Melanocyte of skin (primary cell): ENCODE data around the gene ACAD9. TPM values are rescaled to one million over a fixed set of nuclear protein-coding genes. Genes with fewer than 3 reads are reported as not detected.

Experiments used
- small RNA-seq, 2 donors: library from RNA; depleted of rRNA; stranded (forward); fragments of <200 nt; gene quantifications; one replicate each; pipeline ENCODE3, GENCODE V24; 2012
- total RNA-seq, 2 donors: library from RNA; depleted of rRNA; stranded (reverse); fragments of >200 nt; gene quantifications; 2 replicates each; pipeline ENCODE4 v1.2.3, GENCODE V29; 2012

Gene ACAD9
- 10 to 100 TPM; 28.9 to 38.0 TPM for total RNA-seq

DNA sequence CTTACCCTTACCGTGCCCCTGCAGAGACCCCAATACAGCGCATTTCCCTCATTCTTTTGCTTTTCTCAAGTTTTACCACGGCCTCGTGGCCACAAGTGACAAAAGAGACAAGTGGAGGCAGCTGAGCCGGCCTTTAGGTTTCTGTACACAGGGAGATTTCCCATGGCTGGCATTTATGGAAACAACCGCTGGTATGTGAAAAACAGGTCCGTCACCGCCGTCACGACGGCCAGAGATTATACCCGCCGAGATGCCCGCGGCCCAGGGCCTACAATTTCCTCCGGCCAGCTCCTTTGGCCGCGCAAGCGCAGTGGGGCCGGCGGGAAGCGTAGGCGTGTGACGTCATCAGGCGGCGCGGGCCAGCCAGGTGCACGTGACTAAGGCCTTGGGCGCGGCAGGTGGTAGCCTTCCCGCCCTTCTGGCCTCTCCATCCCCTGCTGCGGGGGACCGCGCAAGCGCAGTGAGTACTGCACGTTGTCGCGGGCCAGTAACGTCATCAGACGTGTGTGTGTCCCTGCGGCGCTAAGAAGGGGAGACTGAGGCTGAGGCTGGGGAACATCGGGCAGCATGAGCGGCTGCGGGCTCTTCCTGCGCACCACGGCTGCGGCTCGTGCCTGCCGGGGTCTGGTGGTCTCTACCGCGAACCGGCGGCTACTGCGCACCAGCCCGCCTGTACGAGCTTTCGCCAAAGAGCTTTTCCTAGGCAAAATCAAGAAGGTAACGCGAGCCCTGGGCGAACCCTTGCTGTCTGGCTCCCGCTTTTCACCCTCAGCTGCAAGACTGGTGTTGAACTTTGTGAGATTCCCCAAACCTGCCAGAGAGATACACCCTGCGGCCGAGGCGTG lies at the start of gene ACAD9:
Gene ACAD9, plus strand, starts transcription at position 496 of the 845 bp plus-strand sequence. Its CDS starts 72 bp downstream, at position 568.

Small RNAs within 50 kb of the gene (small RNA-seq; reads per million reads assigned to genes)
- gene AC112484.4: 0 reads per million in 2 donors

Other genes starting within 250 kb of the ACAD9 start
- 100 to 1,000 TPM; 395 to 440 TPM for gene RPN1, start 228.8 kb upstream of the ACAD9 start, total RNA-seq
- 100 to 1,000 TPM; 162 to 190 TPM for gene RAB7A, start 153.4 kb upstream of the ACAD9 start, total RNA-seq
- gene CFAP92, start 114.5 kb downstream of the ACAD9 start, total RNA-seq: under 1 TPM in 1 of 2 donors, not detected in 1; under 0.01 TPM
- under 1 TPM; under 0.01 to 0.69 TPM for gene EFCC1, start 121.7 kb downstream of the ACAD9 start, total RNA-seq
- gene GP9, start 181.2 kb downstream of the ACAD9 start, total RNA-seq: not detected
- 10 to 100 TPM; 23.7 to 29.0 TPM for gene RAB43, start 242.2 kb downstream of the ACAD9 start, total RNA-seq